ENCODE measurements around the gene SLC31A1. TPM values are rescaled to one million over a fixed set of nuclear protein-coding genes. Genes with fewer than 3 reads are reported as not detected.

SLC31A1 gene
- total RNA-seq, 1 experiment from 2014 or later, result 34.4 TPM

- no peak for TF ChIP-seq CTCF (conservative IDR thresholded peaks at IDR 0.05)
- Histone ChIP-seq H2BK12ac (ENCODE audit: insufficient read length, low read depth, low read length) (no peak overlapping the region), H3K23me2 (ENCODE audit: insufficient read length, low read depth, low read length, poor library complexity, severe bottlenecking) (no peaks in the 10 kb centered on the region), H3K9ac (ENCODE audit: extremely low read depth, insufficient read length, low read length) (no peak overlapping the region), H3K56ac (ENCODE audit: insufficient read length, low read depth, low read length) (no peak overlapping the region), H2AK5ac (ENCODE audit: insufficient read length, low read length) (no peak overlapping the region), H3K27ac (ENCODE audit: insufficient read length, low read depth, low read length) (no peak overlapping the region), H3K4ac (ENCODE audit: low read depth, low read length) (no peak overlapping the region), H3K27me3 (ENCODE audit: insufficient read depth, low read length) (no peaks in the 10 kb centered on the region), H3K14ac (ENCODE audit: insufficient read depth, low read length) (no peak overlapping the region), H3K4me2 (ENCODE audit: insufficient read depth, insufficient read length, low read length) (no peak overlapping the region), H2AFZ (ENCODE audit: low read length) (no peak overlapping the region), H3K9me3 (ENCODE audit: control insufficient read depth, low read depth, low read length) (no peaks in the 10 kb centered on the region), H3K18ac (ENCODE audit: insufficient read length, low read depth, low read length) (no peak overlapping the region), H4K91ac (ENCODE audit: insufficient read length, low read depth, low read length) (no peak overlapping the region), H4K20me1 (ENCODE audit: control insufficient read depth, insufficient read depth, insufficient read length) (no peaks in the 10 kb centered on the region), H3K23ac (ENCODE audit: insufficient read length, low read depth, low read length) (no peak overlapping the region), H3K79me1 (ENCODE audit: insufficient read depth, low read depth, low read length, poor library complexity, severe bottlenecking) (no peaks in the 10 kb centered on the region), H3K4me1 (ENCODE audit: insufficient read depth, low read length) (no peaks in the 10 kb centered on the region), H2BK120ac (ENCODE audit: low read depth, low read length, poor library complexity, severe bottlenecking) (no peak overlapping the region), H3K79me2 (ENCODE audit: insufficient read depth, low read length) (no peaks in the 10 kb centered on the region), H3T11ph (ENCODE audit: low read length) (no peak overlapping the region), H4K8ac (replicated peaks; ENCODE audit: insufficient read length, low read depth, low read length) (no peak overlapping the region), H2BK20ac (ENCODE audit: low read depth, low read length, poor library complexity, severe bottlenecking) (no peak overlapping the region), H2BK5ac (ENCODE audit: insufficient read length, low read length) (no peak overlapping the region), H2BK15ac (ENCODE audit: low read depth, low read length) (no peak overlapping the region), H4K5ac (ENCODE audit: insufficient read length, low read depth, low read length) (no peak overlapping the region)
- peaks cover 9 to 61% (median 41%) of the 10 kb centered on the region in 3 experiments; a peak in 6 of 7 replicates for H3K36me3 Mint-ChIP-seq (ENCODE audit: insufficient read depth in 1 of 3, low read depth in 3 of 3)
- H3K27me3 Mint-ChIP-seq (ENCODE audit: low read depth), result no peaks in the 10 kb centered on the region
- no peaks in the 10 kb centered on the region for H3K4me1 Mint-ChIP-seq
- H3K4me3 Mint-ChIP-seq, result no peak overlapping the region
- WGBS (ENCODE audit: extremely low coverage, insufficient read length, low lambda C conversion rate), result no CpG with 5 or more reads among the region's 4 CpGs
- no peaks in the 10 kb centered on the region for H3K9me3 Mint-ChIP-seq
- H3K27ac Mint-ChIP-seq, result no peak overlapping the region
- DNase-seq, result no peak
Measured at GRCh38 chr9:113185271-113185670, 36.1 kb upstream of the SLC31A1 start.

Measured in H9 (cell line).